ENCODE data around the gene KPNB1. TPM values are rescaled to one million over a fixed set of nuclear protein-coding genes. Genes with fewer than 3 reads are reported as not detected.

The KPNB1 gene
- polyA plus RNA-seq, 1 donor (not counting 4 experiments of a cell fraction or from before 2014, with no cell fraction given): 220 TPM

DNA sequence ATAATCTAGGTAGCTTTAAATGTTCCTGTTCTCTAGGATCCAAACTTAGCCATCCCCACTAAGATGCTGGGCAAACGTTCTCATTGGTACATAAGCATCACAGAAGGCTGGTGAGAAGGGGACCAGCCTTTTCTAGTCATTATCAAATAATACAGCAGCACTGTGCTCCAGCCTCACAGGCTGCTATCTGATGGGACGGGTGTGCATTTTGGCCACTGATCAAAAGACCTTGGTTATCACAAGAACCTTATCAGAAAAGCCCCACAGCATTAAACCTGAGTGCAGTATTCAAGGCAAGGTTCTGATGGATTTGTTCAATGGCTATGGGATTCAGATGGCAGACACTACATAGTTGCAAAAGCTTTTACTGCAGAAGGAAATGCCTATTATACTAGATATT lies 19.1 kb upstream of the KPNB1 start:
- Histone ChIP-seq H3K79me2 (ENCODE audit: control insufficient read depth, insufficient read depth, low read length) (no peaks in the 10 kb centered on the region), H3K9me3 (ENCODE audit: control insufficient read depth, low read depth, low read length) (no peaks in the 10 kb centered on the region), H3K4me3 (ENCODE audit: control insufficient read depth in 2 of 3, extremely low read depth in 1 of 3, insufficient read depth in 2 of 3, low read depth in 1 of 3, low read length in 3 of 3) (no peak overlapping the region), H3K9me1 (ENCODE audit: control insufficient read depth, extremely low read depth, insufficient read depth, low read length) (no peaks in the 10 kb centered on the region), H3K27me3 (ENCODE audit: control insufficient read depth, extremely low read depth, insufficient read depth, low read length) (no peaks in the 10 kb centered on the region), H3K27ac (ENCODE audit: control insufficient read depth, insufficient read depth, low read length) (no peak overlapping the region), H2AFZ (ENCODE audit: control insufficient read depth, low read length) (no peak overlapping the region), H3K4me2 (ENCODE audit: control insufficient read depth, extremely low read depth, insufficient read depth, low read depth, low read length) (no peak overlapping the region), H4K20me1 (ENCODE audit: control insufficient read depth, extremely low read depth, insufficient read depth, low read length) (no peaks in the 10 kb centered on the region), H3K36me3 (ENCODE audit: control insufficient read depth in 2 of 2, extremely low read depth in 1 of 2, insufficient read depth in 2 of 2, low read length in 2 of 2) (no peaks in the 10 kb centered on the region), H3K4me1 (ENCODE audit: control insufficient read depth, extremely low read depth, insufficient read depth, low read length) (peaks cover 5% of the 10 kb centered on the region), H3K9ac (ENCODE audit: control insufficient read depth, extremely low read depth, insufficient read depth, low read length) (no peak overlapping the region)
- no peak for TF ChIP-seq EZH2 (IDR thresholded peaks at IDR 0.05; ENCODE audit: low read length)
- TF ChIP-seq CTCF (optimal IDR thresholded peaks at IDR 0.05 in 1 of 3, IDR thresholded peaks at IDR 0.05 in 1 of 3, conservative IDR thresholded peaks at IDR 0.05 in 1 of 3; ENCODE audit: extremely low read depth in 1 of 3, insufficient read depth in 2 of 3, low read length in 3 of 3): no peak
- dilution Hi-C loops (cut with MboI; ENCODE audit: extremely low pct_ligation_motif_present, low sequenced_read_pairs): no loop called here
- DNase-seq (ENCODE audit: low read depth, low spot score) (no peak), FAIRE-seq (no peak)

- Histone ChIP-seq H3K4me1 (ENCODE audit: control insufficient read depth, extremely low read depth, insufficient read depth, low read length) (peaks cover 5% of the 10 kb centered on the region), H4K20me1 (ENCODE audit: control insufficient read depth, extremely low read depth, insufficient read depth, low read length) (no peaks in the 10 kb centered on the region), H3K27ac (ENCODE audit: control insufficient read depth, insufficient read depth, low read length) (no peak overlapping the region), H3K9ac (ENCODE audit: control insufficient read depth, extremely low read depth, insufficient read depth, low read length) (no peak overlapping the region), H3K4me2 (ENCODE audit: control insufficient read depth, extremely low read depth, insufficient read depth, low read depth, low read length) (no peak overlapping the region), H3K36me3 (ENCODE audit: control insufficient read depth in 2 of 2, extremely low read depth in 1 of 2, insufficient read depth in 2 of 2, low read length in 2 of 2) (no peaks in the 10 kb centered on the region), H3K9me3 (ENCODE audit: control insufficient read depth, low read depth, low read length) (no peaks in the 10 kb centered on the region), H3K9me1 (ENCODE audit: control insufficient read depth, extremely low read depth, insufficient read depth, low read length) (no peaks in the 10 kb centered on the region), H3K27me3 (ENCODE audit: control insufficient read depth, extremely low read depth, insufficient read depth, low read length) (no peaks in the 10 kb centered on the region), H2AFZ (ENCODE audit: control insufficient read depth, low read length) (no peak overlapping the region), H3K4me3 (ENCODE audit: control insufficient read depth in 2 of 3, extremely low read depth in 1 of 3, insufficient read depth in 2 of 3, low read depth in 1 of 3, low read length in 3 of 3) (no peak overlapping the region), H3K79me2 (ENCODE audit: control insufficient read depth, insufficient read depth, low read length) (no peaks in the 10 kb centered on the region)
- FAIRE-seq (no peak), DNase-seq (ENCODE audit: low read depth, low spot score) (no peak)
- TF ChIP-seq CTCF (optimal IDR thresholded peaks at IDR 0.05 in 1 of 3, IDR thresholded peaks at IDR 0.05 in 1 of 3, conservative IDR thresholded peaks at IDR 0.05 in 1 of 3; ENCODE audit: extremely low read depth in 1 of 3, insufficient read depth in 2 of 3, low read length in 3 of 3) (no peak), EZH2 (IDR thresholded peaks at IDR 0.05; ENCODE audit: low read length) (no peak)
- dilution Hi-C loops (cut with MboI; ENCODE audit: extremely low pct_ligation_motif_present, low sequenced_read_pairs): no loop called here
Measured at GRCh38 chr17:47632991-47633390, 16.7 kb upstream of the KPNB1 start.

Measured in keratinocyte (primary cell).